Hematopoietic multipotent progenitor cell (in vitro differentiated cells): ENCODE measurements around the gene NAALADL2. TPM values are rescaled to one million over a fixed set of nuclear protein-coding genes. Genes with fewer than 3 reads are reported as not detected.
"Not testable (repeated sequence)": the region's sequence is repeated elsewhere in the genome, so short reads cannot be mapped to it uniquely, and the experiment has no call there.

Source experiments
- DNase-seq, 3 donors: peaks; one replicate each; pipeline ENCODE4 v3.0.0-alpha.2; 2011 to 2015; ENCODE audit warnings: low read depth in 2 of 3, low spot score in 2 of 3
- total RNA-seq: library from RNA; depleted of rRNA; stranded (reverse); fragments of >200 nt; gene quantifications from one replicate; pipeline ENCODE4 v1.2.3, GENCODE V29; 2012

The NAALADL2 gene
- total RNA-seq, 1 donor = 4.6 TPM

- DNase-seq = peak in 2 of 3 donors; percentile 12 to 47
Measured at GRCh38 chr3:175526609-175527280, 667.6 kb downstream of the NAALADL2 start.

DNA sequence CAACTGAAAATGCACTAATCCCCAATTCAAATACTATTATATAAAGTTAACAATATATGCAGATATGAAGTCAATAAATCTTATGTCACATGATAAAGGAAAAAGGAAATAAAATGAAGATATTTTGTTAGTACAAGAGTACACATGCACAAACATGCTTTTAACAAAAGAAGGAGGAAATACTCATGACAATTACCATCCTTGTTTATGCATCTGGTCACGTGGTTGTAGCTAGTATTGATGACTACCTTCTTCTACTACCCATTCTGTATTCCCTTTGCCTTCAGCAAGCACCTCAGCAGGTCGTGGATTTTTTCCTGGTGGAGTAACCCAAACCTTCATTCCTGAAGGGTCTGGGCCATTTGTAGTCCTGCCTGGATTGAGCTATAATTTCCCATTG is 669.6 kb downstream of the NAALADL2 start:
- not testable (repeated sequence) for DNase-seq

- no peak for DNase-seq
Measured at GRCh38 chr3:175535351-175535750, 676.2 kb downstream of the NAALADL2 start.

DNA sequence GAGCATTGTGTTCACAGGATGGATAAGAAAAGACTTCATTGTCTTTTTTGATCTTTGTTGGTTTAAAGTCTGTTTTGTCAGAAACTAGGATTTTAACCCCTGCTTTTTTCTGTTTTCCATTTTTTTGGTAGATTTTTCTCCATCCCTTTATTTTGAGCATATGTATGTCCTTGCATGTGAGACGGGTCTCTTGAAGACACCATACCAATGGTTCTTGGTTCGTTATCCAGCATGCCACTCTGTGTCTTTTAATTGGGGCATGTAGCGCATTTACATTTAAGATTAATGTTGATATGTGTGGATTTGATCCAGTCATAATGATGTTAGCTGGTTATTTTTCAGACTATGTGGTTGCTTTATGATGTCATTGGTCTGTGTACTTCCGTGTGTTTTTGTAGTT is 687.0 kb downstream of the NAALADL2 start:
- no peak for DNase-seq

DNA sequence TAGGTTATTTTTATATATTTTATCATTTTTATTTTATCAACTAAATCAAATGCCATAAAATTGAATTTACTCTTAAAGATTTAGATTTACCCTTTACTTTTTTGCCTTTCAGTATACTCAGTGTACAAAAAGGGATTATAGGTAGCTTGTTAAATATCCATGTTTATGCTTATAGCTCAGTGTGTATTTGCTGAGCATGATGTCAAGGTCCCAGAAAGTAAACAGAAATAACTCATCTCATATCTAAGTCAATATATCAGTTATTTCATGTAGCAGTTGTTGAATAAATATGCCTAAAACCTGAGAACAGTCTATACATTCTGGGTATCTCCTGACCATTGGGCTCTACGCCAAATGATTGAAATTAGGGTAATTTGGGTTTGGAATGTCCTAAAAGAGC is 693.8 kb downstream of the NAALADL2 start:
- DNase-seq = no peak

GRCh38 chr3:175554801-175555200 is 695.7 kb downstream of the NAALADL2 start:
- no peak for DNase-seq

DNA sequence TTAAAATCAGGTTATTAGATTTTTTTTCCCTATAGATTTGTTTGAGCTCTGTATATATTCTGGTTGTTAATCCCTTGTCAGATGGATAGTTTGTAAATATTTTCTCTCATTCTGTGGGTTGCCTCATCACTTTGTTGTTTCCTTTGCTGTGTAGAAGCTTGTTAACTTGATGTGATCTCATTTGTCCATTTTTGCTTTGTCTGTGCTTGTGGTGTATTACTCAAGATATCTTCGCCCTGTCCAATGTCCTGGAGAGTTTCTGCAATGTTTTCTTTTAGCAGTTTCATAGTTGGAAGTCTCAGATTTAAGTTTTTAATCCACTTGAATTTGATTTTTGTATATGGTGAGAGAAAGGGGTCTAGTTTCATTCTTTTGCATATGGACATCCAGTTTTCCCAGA is 699.1 kb downstream of the NAALADL2 start:
- DNase-seq = no peak

- DNase-seq = no peak
Measured at GRCh38 chr3:175564363-175564762, 705.2 kb downstream of the NAALADL2 start.

- no peak for DNase-seq
Measured at GRCh38 chr3:175571096-175571495, 712.0 kb downstream of the NAALADL2 start.

GRCh38 chr3:175573226-175573625 is 714.1 kb downstream of the NAALADL2 start:
- no peak for DNase-seq

DNA sequence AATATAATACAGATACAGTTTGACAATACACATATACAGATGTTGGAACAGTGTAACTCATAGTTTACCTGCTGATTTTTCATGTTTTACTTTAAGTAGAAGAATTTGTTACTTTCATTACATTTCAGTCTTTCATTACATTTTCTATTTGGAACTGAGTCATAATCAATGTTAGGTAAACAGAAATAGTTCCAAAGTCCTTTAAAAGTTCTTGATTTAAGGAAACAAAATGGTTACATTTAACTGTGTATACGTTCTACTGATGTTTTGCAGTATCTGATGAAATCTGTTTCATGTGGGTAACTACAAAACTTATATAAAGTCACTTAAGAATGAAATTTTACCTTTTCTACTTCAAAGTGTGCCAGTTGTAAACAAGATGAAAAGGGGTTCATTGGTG is 721.2 kb downstream of the NAALADL2 start:
- no peak for DNase-seq

DNA sequence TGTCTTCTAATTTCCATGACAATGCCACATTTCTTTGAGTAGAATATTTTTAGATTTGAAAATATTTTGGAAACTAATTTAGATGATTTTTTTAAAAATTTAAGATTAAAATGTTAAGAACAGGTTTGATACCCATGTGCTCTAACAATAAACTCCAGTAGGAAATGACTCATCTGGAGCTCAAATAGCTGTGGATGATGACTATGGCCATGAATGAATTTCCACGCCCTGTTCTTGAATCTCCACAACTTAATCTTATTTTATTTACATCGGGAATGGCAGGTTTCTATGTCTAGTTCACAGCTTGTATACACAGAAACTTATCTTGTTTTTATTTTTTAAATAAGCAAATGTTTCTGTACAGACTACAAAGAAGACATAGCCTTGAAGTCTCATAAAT is 726.8 kb downstream of the NAALADL2 start:
- DNase-seq = no peak

GRCh38 chr3:175590745-175591144 is 731.6 kb downstream of the NAALADL2 start:
- no peak for DNase-seq

DNA sequence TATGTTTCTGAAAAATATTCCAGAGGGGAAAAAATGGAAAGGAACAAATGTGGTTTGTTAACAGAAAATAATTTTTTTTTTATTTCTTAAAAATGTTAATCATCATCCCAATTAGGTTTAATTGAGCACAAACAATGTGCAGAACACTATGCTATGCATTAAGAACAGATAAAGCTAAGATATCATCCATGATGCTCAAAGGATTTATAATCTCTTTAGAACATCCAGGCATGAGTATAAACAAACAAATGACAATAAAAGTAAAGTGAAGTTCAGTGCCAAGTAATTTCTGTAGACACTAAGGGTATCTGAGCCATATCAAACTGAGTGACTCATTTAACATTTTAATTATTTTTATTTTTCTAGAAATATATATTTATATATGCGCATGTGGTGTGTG is 732.2 kb downstream of the NAALADL2 start:
- no peak for DNase-seq

- DNase-seq = no peak
Measured at GRCh38 chr3:175593331-175593730, 734.2 kb downstream of the NAALADL2 start.

DNA sequence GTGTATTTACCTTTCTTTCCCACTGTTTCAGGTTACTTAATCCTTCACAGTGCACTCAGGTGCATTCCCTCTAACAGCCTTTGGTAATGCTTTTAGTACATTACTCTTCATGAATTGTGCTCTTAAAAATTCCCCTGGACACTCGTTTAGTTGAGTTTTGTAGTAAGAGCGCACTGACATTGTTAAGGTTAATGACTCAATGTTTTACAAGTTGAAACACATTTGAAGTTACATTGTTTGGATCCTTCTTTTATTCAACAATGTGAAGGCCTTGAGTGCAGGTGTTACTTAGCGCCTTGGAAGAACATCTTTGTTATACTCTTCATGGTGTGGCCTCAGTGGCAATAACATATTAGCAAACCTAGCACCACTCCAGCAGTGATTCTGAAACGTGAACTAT is 739.6 kb downstream of the NAALADL2 start:
- no peak for DNase-seq

- no peak for DNase-seq
Measured at GRCh38 chr3:175601521-175601920, 742.4 kb downstream of the NAALADL2 start.

- no peak for DNase-seq
Measured at GRCh38 chr3:175605851-175606250, 746.7 kb downstream of the NAALADL2 start.

DNA sequence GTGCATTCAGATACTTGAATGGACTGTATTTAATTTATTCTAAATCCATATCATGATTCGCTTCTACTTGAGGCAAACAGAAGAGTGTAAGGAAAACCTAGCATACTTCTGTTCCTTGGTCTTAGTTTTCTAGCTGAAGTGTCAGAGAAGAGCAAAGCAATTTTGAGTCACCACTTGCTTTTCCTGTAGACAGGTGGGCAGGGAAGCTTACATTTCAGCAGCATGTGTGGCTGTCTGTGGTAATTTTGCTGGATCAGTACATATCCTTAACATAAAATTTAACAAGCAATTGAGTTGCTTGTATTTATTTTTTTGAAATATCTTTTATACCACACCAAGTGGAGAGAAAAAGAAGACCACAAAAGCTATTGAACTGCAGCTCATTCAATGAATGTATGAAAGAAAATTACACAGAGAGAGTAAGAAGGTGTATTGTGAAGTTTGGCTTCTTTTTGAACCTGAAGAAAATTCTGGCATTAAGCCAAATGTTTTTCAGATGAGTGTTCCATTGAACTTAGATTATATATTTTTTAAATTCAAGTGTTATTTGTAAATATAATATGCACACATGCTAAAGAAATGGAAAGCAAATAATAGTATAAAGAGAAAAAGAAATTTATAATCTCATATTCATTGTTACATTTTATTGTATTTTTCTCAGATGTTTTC is 747.6 kb downstream of the NAALADL2 start:
- DNase-seq = no peak

- DNase-seq = no peak
Measured at GRCh38 chr3:175608356-175608755, 749.2 kb downstream of the NAALADL2 start.

DNA sequence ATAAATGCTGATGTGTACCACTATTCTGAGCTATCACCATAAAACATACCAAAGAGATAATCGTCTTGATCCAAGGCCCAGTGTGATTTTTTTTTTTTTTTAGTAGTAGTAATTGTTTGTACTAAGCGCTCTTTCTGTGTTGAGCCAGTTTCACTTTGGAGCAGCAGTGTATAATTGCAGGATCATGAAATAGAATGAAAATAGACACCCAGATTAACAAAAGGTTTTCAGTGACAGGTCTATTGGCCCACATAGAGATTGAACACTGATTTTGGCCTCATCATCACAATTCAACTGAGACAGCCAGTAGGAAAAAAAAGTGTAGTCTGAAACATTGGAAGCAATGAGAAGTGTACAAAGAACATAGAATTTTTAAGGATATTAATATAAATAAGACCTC is 749.8 kb downstream of the NAALADL2 start:
- no peak for DNase-seq

DNA sequence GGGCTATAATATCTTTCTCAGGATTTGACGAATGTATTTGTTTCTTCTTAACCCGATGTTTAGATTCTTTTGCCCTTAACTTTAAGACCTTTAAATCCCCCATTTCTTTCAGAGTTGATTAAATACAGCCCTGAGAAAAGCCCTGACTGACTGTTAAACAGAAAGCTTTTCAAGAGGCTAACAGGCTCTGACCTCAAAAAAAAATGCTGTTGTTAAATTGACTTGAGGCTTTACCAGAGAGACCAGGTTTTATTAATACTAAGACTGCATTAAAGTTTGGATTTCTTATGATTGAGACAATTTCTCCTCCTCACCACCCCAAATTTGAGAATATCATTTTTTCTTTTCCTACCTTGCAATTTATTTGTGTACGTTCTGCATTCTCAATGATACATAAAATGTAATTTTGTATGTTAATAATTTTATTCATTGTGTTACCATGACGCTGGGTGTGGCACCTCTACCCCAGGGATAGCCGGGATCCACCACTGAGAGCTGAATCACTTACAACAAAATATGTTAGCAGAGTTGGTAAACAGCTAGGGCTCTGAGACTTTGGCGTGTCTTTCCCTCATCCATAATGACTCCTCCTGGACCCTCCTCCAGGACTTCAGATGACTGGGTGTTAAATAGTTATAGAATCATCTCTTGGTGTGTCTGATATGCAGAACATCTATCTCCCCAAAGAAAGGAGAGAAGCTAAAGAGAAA is 753.5 kb downstream of the NAALADL2 start:
- no peak for DNase-seq
